Loucy (cell line): ENCODE results near the gene MTARC1.

Experiments used
- H2AFZ ChIP-seq: fragments of 200-600 bp; sonication (generic); 2 replicates; pipeline ENCODE4 v1.6.0; 2016; ENCODE audit warnings: antibody characterized with exemption, mild to moderate bottlenecking, low read length, moderate library complexity
- H3F3A ChIP-seq: fragments of 200-600 bp; 2 replicates; pipeline ENCODE4 v1.6.0; 2016; ENCODE audit warnings: antibody characterized with exemption, low read depth, mild to moderate bottlenecking
- H3K27me3 ChIP-seq: fragments of 200-600 bp; sonication (generic); 2 replicates; pipeline ENCODE4 v1.6.1; 2014; ENCODE audit warnings: low read length, mild to moderate bottlenecking; ENCODE audit not compliant: insufficient read depth, poor library complexity, severe bottlenecking
- H3K36me3 ChIP-seq: fragments of 200-600 bp; sonication (generic); 2 replicates; pipeline ENCODE4 v1.6.1; 2016; ENCODE audit warnings: low read length; ENCODE audit not compliant: insufficient read depth
- H3K4me1 ChIP-seq: fragments of 200-600 bp; sonication (generic); 2 replicates; pipeline ENCODE4 v1.5.1; 2014; ENCODE audit warnings: low read length, mild to moderate bottlenecking; ENCODE audit not compliant: insufficient read depth, poor library complexity, severe bottlenecking
- H3K4me2 ChIP-seq: fragments of 200-600 bp; sonication (generic); 2 replicates; pipeline ENCODE4 v1.6.0; 2014; ENCODE audit warnings: antibody characterized with exemption, low read length, low read depth, mild to moderate bottlenecking; ENCODE audit not compliant: poor library complexity, severe bottlenecking
- H3K4me3 ChIP-seq: fragments of 200-600 bp; sonication (generic); 2 replicates; pipeline ENCODE4 v1.5.1; 2014; ENCODE audit warnings: low read length, mild to moderate bottlenecking, mixed read lengths; ENCODE audit not compliant: poor library complexity, severe bottlenecking
- H3K79me2 ChIP-seq: fragments of 200-600 bp; sonication (generic); 2 replicates; pipeline ENCODE4 v1.6.1; 2014; ENCODE audit warnings: low read length; ENCODE audit not compliant: insufficient read depth
- H3K9ac ChIP-seq: fragments of 200-600 bp; sonication (generic); 2 replicates; pipeline ENCODE4 v1.6.0; 2014; ENCODE audit warnings: mild to moderate bottlenecking, low read depth, low read length, moderate library complexity; ENCODE audit not compliant: poor library complexity, severe bottlenecking
- H3K9me2 ChIP-seq: fragments of 200-600 bp; sonication (generic); replicated peaks from 2 replicates; pipeline ENCODE4 v1.6.1; 2016; ENCODE audit warnings: low read depth, low read length, mixed read lengths
- H3K9me3 ChIP-seq: fragments of 200-600 bp; sonication (generic); 2 replicates; pipeline ENCODE4 v1.6.1; 2014; ENCODE audit warnings: mild to moderate bottlenecking, antibody characterized with exemption, low read length, low read depth; ENCODE audit not compliant: insufficient read depth
- H4K20me1 ChIP-seq: fragments of 200-600 bp; sonication (generic); 2 replicates; pipeline ENCODE4 v1.6.0; 2014; ENCODE audit warnings: antibody characterized with exemption, low read length, mild to moderate bottlenecking; ENCODE audit not compliant: insufficient read depth, poor library complexity, severe bottlenecking
- EZH2phosphoT487 ChIP-seq: fragments of 200-600 bp; IDR thresholded peaks from 2 replicates; pipeline ENCODE4 v1.6.1; 2018; ENCODE audit warnings: antibody characterized with exemption, mild to moderate bottlenecking, moderate library complexity, borderline replicate concordance
- TF ChIP-seq, protein P1 (sequence below): fragments of 200-600 bp; sonication (generic); conservative IDR thresholded peaks from 2 replicates; pipeline ENCODE4 v1.5.1; 2014; ENCODE audit warnings: mild to moderate bottlenecking, antibody characterized with exemption, low read length

MTARC1 gene

DNA sequence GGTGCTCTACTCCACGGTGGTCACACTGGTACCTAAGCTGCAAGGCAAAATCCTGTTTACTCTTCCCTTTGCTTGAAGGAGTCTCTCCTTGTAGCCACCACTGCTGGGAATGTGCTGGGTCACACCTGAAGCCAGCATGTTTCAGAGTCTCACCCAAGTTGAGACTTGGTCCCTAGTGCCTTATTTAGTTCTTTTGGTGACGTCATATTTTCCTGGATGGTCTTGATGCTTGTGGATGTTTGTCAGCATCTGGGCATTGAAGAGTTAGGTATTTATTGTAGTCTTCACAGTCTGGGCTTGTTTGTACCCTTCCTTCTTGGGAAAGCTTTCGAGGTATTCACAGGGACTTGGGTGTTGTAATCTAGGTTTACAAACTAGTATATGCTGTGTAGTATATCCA is 44.2 kb upstream of the MTARC1 start:
- Histone ChIP-seq H3K4me2 (no peak overlapping the region), H3K27me3 (no peaks in the 10 kb centered on the region), H3F3A (no peaks in the 10 kb centered on the region), H3K9me2 (no peaks in the 10 kb centered on the region), H3K36me3 (no peaks in the 10 kb centered on the region), H3K4me3 (no peak overlapping the region), H3K9ac (no peak overlapping the region), H3K4me1 (no peaks in the 10 kb centered on the region), H3K9me3 (no peaks in the 10 kb centered on the region), H4K20me1 (no peaks in the 10 kb centered on the region), H2AFZ (no peak overlapping the region), H3K79me2 (no peaks in the 10 kb centered on the region)
- no peak for TF ChIP-seq EZH2phosphoT487
- TF ChIP-seq, protein P1, sequence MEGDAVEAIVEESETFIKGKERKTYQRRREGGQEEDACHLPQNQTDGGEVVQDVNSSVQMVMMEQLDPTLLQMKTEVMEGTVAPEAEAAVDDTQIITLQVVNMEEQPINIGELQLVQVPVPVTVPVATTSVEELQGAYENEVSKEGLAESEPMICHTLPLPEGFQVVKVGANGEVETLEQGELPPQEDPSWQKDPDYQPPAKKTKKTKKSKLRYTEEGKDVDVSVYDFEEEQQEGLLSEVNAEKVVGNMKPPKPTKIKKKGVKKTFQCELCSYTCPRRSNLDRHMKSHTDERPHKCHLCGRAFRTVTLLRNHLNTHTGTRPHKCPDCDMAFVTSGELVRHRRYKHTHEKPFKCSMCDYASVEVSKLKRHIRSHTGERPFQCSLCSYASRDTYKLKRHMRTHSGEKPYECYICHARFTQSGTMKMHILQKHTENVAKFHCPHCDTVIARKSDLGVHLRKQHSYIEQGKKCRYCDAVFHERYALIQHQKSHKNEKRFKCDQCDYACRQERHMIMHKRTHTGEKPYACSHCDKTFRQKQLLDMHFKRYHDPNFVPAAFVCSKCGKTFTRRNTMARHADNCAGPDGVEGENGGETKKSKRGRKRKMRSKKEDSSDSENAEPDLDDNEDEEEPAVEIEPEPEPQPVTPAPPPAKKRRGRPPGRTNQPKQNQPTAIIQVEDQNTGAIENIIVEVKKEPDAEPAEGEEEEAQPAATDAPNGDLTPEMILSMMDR = no peak

DNA sequence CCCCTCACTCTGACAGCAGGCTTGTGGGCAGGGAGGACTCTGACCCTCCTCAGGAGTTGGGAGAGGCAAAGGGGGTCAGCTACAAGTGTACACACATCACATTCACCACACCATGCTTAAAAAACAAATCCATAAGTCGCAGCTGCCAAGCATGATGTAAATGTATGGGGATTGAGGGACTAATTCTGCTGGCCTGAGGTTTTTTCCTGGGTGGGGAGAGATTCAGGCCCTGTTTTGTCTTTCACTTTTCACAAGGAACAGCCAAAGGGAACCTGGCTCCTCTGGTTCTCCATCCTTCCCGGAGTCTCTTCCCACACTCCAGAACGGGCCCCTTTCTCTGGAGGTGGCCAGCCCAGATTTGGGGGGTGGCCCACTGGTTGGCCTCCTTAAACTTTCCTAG is 39.9 kb upstream of the MTARC1 start:
- H3F3A ChIP-seq = no peaks in the 10 kb centered on the region
- no peaks in the 10 kb centered on the region for H3K79me2 ChIP-seq
- H3K36me3 ChIP-seq = no peaks in the 10 kb centered on the region
- no peak overlapping the region for H3K4me2 ChIP-seq
- H2AFZ ChIP-seq = no peak overlapping the region
- H3K4me1 ChIP-seq = no peaks in the 10 kb centered on the region
- no peaks in the 10 kb centered on the region for H3K9me2 ChIP-seq
- no peak overlapping the region for H3K9ac ChIP-seq
- no peaks in the 10 kb centered on the region for H3K9me3 ChIP-seq
- no peak overlapping the region for H3K4me3 ChIP-seq
- TF ChIP-seq, protein P1 = no peak
- TF ChIP-seq EZH2phosphoT487 = no peak
- H3K27me3 ChIP-seq = no peaks in the 10 kb centered on the region
- no peaks in the 10 kb centered on the region for H4K20me1 ChIP-seq

GRCh38 chr1:220747437-220748088 is 39.1 kb upstream of the MTARC1 start:
- TF ChIP-seq EZH2phosphoT487 = no peak
- TF ChIP-seq, protein P1 = no peak
- Histone ChIP-seq H4K20me1 (no peaks in the 10 kb centered on the region), H3K4me1 (no peaks in the 10 kb centered on the region), H3K36me3 (no peaks in the 10 kb centered on the region), H3F3A (no peaks in the 10 kb centered on the region), H3K4me2 (no peak overlapping the region), H3K27me3 (no peaks in the 10 kb centered on the region), H3K79me2 (no peaks in the 10 kb centered on the region), H3K9me3 (no peaks in the 10 kb centered on the region), H3K9ac (no peak overlapping the region), H3K4me3 (no peak overlapping the region), H2AFZ (no peak overlapping the region), H3K9me2 (no peaks in the 10 kb centered on the region)
